Heart right ventricle (tissue), 16 donors: Measurements from ENCODE around the gene EZH1. TPM values are rescaled to one million over a fixed set of nuclear protein-coding genes. Genes with fewer than 3 reads are reported as not detected.

Experiments
- ATAC-seq, 8 donors: fragments of 200-7000 bp; cut with Tn5 transposase; one replicate each; pipeline ENCODE4 v1.9.1; 2020; ENCODE audit warnings: mild to moderate bottlenecking in 8 of 8, moderate library complexity in 8 of 8, moderate number of reproducible peaks in 1 of 8
- DNase-seq, 2 donors: peaks; one replicate each; pipeline ENCODE4 v3.0.0-alpha.2; 2020
- H3K27ac ChIP-seq, 10 donors: fragments of 200-600 bp; sonication (generic) in 2 of 10; one replicate each; pipeline versions ENCODE4 v1.5.0 to v1.8.0; 2020 to 2022; ENCODE audit warnings: mild to moderate bottlenecking in 3 of 10
- H3K27me3 ChIP-seq, 7 donors: fragments of 200-600 bp; one replicate each; pipeline ENCODE4 v1.8.0; 2021 to 2022; ENCODE audit warnings: mild to moderate bottlenecking in 2 of 7
- H3K36me3 ChIP-seq, 9 donors: fragments of 200-600 bp; sonication (generic) in 1 of 9; one replicate each; pipeline versions ENCODE4 v1.5.0 to v1.8.0; 2020 to 2022; ENCODE audit warnings: mild to moderate bottlenecking in 2 of 9
- H3K4me1 ChIP-seq, 9 donors: fragments of 200-600 bp; sonication (generic) in 1 of 9; one replicate each; pipeline versions ENCODE4 v1.5.0 to v1.8.0; 2020 to 2022; ENCODE audit warnings: mild to moderate bottlenecking in 4 of 9
- H3K4me3 ChIP-seq, 10 donors: fragments of 200-600 bp; sonication (generic) in 2 of 10; one replicate each; pipeline versions ENCODE4 v1.5.0 to v1.8.0; 2020 to 2022; ENCODE audit warnings: mild to moderate bottlenecking in 7 of 10, moderate library complexity in 2 of 10
- H3K9me3 ChIP-seq, 11 donors: fragments of 200-600 bp in 10 of 11; sonication (generic) in 2 of 11; one replicate each; pipeline versions ENCODE4 v1.5.0 to v1.8.0; 2013 to 2022; ENCODE audit warnings: mild to moderate bottlenecking in 2 of 11, control low read depth in 1 of 11, moderate library complexity in 1 of 11
- WGBS, 2 donors: extraction: QIAGEN DNeasy Blood & Tissue Kit; methylation state at CpG; one replicate each; pipeline ENCODE4 v1.1.7; 2013; ENCODE audit warnings: inconsistent platforms in 1 of 2; 5-methylcytosine and 5-hydroxymethylcytosine counted together
- intact Hi-C, 10 donors: fragments of 100-400 bp; cut with DNase I; formaldehyde crosslinking; loops; one replicate each; pipeline versions ENCODE4 v1.11.1 to v1.14.2; 2022
- polyA plus RNA-seq, 2 donors: library from polyadenylated mRNA; stranded (reverse); fragments of 200-250 nt; gene quantifications; one replicate each; pipeline ENCODE4 v1.2.3, GENCODE V29; 2013
- total RNA-seq, 10 donors: library from RNA; stranded (reverse); fragmentation: NEBNext Ultra II Directional in 3 of 10; extraction: Animal tissue kit (Norgen Biotek cat#: 25700) in 3 of 10; gene quantifications; one replicate each; pipeline versions ENCODE4 v1.2.1 to v1.2.4, GENCODE V29; 2021 to 2023
- TF ChIP-seq, protein P1 (sequence below), 9 donors: fragments of 200-600 bp; sonication (generic) in 2 of 9; IDR thresholded peaks; one replicate each; pipeline versions ENCODE4 v1.5.0 to v1.8.0; 2021 to 2022; ENCODE audit warnings: antibody characterized with exemption in 9 of 9, mild to moderate bottlenecking in 5 of 9, moderate library complexity in 1 of 9
- donor health status: Arrhythmogenic right ventricular cardiomyopathy.
- donor health status: ischemic (EF 13 %, LVEDD 7.1; RV severe dilation, severe dysfunction).
- donor health status: healthy with polysubstance abuse.
- donor health status: DM: no; HTN: yes; CAD: no.
- donor health status: DM: no; HTN: no; CAD: no.
- donor health status: ischemic (EF 25% LVEDD 6.9; RV normal size, moderate dysfunction).
- donor health status: ischemic (EF 25% LVEDD 5.7; RV mildly dilated, moderate dysfunction).
- donor health status: healthy.
- donor health status: DM: yes; HTN: yes; CAD: no.
- donor health status: Ischemic cardiomyopathy.
- donor health status: ischemic (EF 35%, LVEDD 5.7; RV mildly dilated, moderate dysfunction).
- donor health status: nonischemic (EF 11% LVEDD 7.7; RV severe dilation, severe dysfunction).
- donor health status: DM: yes; HTN: yes; CAD: no.
- donor health status: PGD.
- donor health status: ischemic (EF 29% LVEDD 5.4; RV normal size, mild dysfunction).
- donor health status: nonischemic (EF 23%, LVEDD 6.1; RV moderate dilation, normal function).

Gene EZH1
- total and polyA plus RNA-seq, 12 donors: 16.0 to 50.5 (median 45.9) TPM

DNA sequence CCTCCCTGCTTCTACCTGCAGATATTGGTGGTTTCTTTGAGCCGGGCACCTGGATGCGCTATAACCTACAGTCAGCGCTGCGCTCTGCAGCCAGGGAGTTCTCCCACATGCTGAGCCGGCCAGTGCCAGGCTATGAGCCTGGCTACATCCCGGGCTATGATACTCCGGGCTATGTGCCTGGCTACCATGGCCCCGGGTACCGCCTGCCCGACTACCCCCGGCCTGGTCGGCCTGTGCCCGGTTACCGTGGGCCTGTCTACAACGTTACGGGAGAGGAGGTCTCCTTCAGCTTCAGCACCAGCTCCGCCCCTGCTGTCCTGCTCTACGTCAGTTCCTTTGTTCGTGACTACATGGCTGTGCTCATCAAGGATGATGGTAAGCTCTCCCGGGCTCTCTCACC, 49.3 kb downstream of the EZH1 start:
- no peak overlapping the region for H3K4me3 ChIP-seq

DNA sequence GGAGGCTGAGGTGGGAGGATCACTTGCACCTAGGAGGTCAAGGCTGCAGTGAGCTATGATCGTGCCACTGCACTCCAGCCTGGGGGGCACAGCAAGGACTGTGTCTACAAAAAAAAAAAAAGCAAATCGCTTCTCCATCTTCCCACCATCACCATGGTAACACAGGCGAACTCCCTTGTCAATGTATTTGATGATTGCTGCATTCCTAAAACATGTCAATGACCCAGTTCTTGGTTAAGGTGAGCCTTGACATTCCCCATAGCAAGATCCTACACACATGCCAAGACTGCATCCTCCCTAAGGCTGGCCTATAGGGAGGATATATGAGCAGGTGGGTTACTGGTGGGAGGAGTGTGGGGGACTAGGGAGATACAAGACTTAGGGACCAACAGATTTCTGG, 50.3 kb downstream of the EZH1 start:
- DNase-seq (no peak), ATAC-seq (no peak)
- no peaks in the 10 kb centered on the region for H3K27me3 ChIP-seq
- intact Hi-C loops: no loop called here
- TF ChIP-seq, protein P1, sequence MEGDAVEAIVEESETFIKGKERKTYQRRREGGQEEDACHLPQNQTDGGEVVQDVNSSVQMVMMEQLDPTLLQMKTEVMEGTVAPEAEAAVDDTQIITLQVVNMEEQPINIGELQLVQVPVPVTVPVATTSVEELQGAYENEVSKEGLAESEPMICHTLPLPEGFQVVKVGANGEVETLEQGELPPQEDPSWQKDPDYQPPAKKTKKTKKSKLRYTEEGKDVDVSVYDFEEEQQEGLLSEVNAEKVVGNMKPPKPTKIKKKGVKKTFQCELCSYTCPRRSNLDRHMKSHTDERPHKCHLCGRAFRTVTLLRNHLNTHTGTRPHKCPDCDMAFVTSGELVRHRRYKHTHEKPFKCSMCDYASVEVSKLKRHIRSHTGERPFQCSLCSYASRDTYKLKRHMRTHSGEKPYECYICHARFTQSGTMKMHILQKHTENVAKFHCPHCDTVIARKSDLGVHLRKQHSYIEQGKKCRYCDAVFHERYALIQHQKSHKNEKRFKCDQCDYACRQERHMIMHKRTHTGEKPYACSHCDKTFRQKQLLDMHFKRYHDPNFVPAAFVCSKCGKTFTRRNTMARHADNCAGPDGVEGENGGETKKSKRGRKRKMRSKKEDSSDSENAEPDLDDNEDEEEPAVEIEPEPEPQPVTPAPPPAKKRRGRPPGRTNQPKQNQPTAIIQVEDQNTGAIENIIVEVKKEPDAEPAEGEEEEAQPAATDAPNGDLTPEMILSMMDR (IDR thresholded peaks at IDR 0.05): no peak
- WGBS, 2 donors: 93 to 96% methylated on average over 3 of the region's 3 CpGs
- H3K4me1 ChIP-seq: peaks cover 0 to 18% (median 7%) of the 10 kb centered on the region in 9 donors
- no peak overlapping the region for H3K4me3 ChIP-seq
- peaks cover 0 to 93% (median 32%) of the 10 kb centered on the region in 9 donors for H3K36me3 ChIP-seq
- no peak overlapping the region for H3K27ac ChIP-seq
- H3K9me3 ChIP-seq: no peaks in the 10 kb centered on the region

More for the DNA sequence above, 49.3 kb downstream of the EZH1 start:
- WGBS, 2 donors: 90 to 93% methylated on average over 20 of the region's 20 CpGs
- Histone ChIP-seq H3K9me3 (no peaks in the 10 kb centered on the region), H3K27me3 (no peaks in the 10 kb centered on the region), H3K4me1 (peaks cover 0 to 13% (median 7%) of the 10 kb centered on the region in 9 donors), H3K27ac (no peak overlapping the region), H3K36me3 (peaks cover 0 to 93% (median 28%) of the 10 kb centered on the region in 9 donors)
- DNase-seq (no peak), ATAC-seq (no peak)
- TF ChIP-seq, protein P1 (IDR thresholded peaks at IDR 0.05): no peak
- intact Hi-C loops: no loop called here

DNA sequence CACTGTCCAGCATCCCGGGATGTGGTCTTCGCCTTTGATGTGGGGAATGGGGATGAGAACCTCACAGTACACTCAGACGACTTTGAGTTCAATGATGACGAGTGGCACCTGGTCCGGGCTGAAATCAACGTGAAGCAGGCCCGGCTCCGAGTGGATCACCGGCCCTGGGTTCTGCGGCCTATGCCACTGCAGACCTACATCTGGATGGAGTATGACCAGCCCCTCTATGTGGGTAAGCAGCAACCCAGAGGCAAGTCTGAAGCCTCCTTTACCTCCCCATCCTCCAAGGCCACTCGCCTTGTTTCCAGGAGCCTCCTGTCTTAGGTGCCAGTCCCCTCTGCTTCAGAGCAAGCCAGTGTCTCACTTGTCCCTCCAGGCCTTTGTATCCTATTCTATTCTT, 52.4 kb downstream of the EZH1 start:
- Histone ChIP-seq H3K9me3 (no peaks in the 10 kb centered on the region), H3K27me3 (no peaks in the 10 kb centered on the region), H3K4me1 (peaks cover 0 to 11% (median 0%) of the 10 kb centered on the region in 9 donors), H3K27ac (no peak overlapping the region), H3K4me3 (no peak overlapping the region), H3K36me3 (peaks cover 0 to 100% (median 27%) of the 10 kb centered on the region in 9 donors)
- WGBS, 2 donors: 86 to 87% methylated on average over 11 of the region's 11 CpGs
- TF ChIP-seq, protein P1 (IDR thresholded peaks at IDR 0.05): no peak
- DNase-seq (no peak), ATAC-seq (no peak)
- intact Hi-C loops: no loop called here

DNA sequence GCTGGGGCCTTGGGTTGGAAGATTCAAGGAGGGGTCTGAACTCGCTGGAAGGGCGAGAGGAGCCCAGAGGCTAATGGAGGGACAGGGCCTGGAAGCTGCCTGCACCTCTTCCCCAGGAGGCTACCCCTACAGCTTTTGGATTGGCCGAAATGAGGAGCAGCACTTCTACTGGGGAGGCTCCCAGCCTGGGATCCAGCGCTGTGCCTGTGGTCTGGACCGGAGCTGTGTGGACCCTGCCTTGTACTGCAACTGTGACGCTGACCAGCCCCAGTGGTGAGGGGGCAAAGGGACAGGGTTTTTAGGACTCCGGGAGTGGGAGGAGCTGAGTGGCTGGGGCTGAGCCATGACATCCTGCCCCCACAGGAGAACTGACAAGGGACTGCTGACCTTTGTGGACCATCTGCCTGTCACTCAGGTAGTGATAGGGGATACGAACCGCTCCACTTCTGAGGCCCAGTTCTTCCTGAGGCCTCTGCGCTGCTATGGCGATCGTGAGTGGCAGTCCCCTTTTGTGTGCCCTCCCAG, 53.8 kb downstream of the EZH1 start:
- no peak for DNase-seq
- Histone ChIP-seq H3K9me3 (no peaks in the 10 kb centered on the region), H3K27ac (peak overlapping the region in 3 of 10 donors; percentile 31 to 69 (median 44)), H3K4me1 (peaks cover 0 to 11% (median 0%) of the 10 kb centered on the region in 9 donors), H3K36me3 (peaks cover 0 to 100% (median 20%) of the 10 kb centered on the region in 9 donors), H3K27me3 (no peaks in the 10 kb centered on the region), H3K4me3 (no peak overlapping the region)
- ATAC-seq: peak in 2 of 8 donors; percentile 6 to 29
- TF ChIP-seq, protein P1 (IDR thresholded peaks at IDR 0.05): no peak
- 87 to 88% methylated on average over 12 of the region's 12 CpGs for WGBS, 2 donors
- intact Hi-C loops: no loop called here
